ES-I3 (cell line): ENCODE measurements around the gene SLC17A7.

Experiments
- H3K36me3 ChIP-seq: 2 replicates; pipeline ENCODE4 v1.6.1; 2013; ENCODE audit warnings: mild to moderate bottlenecking, low read length, control low read depth, moderate library complexity; ENCODE audit not compliant: insufficient read depth
- H3K4me1 ChIP-seq: 2 replicates; pipeline ENCODE4 v1.6.1; 2013; ENCODE audit warnings: mild to moderate bottlenecking, control low read depth, low read length; ENCODE audit not compliant: insufficient read depth
- H3K9ac ChIP-seq: 2 replicates; pipeline ENCODE4 v1.6.1; 2013; ENCODE audit warnings: low read depth, mild to moderate bottlenecking, low read length, moderate library complexity
- H3K9me3 ChIP-seq: 2 replicates; pipeline ENCODE4 v1.6.1; 2013; ENCODE audit warnings: mild to moderate bottlenecking, low read length, moderate library complexity; ENCODE audit not compliant: control insufficient read depth, insufficient read depth

The SLC17A7 gene

DNA sequence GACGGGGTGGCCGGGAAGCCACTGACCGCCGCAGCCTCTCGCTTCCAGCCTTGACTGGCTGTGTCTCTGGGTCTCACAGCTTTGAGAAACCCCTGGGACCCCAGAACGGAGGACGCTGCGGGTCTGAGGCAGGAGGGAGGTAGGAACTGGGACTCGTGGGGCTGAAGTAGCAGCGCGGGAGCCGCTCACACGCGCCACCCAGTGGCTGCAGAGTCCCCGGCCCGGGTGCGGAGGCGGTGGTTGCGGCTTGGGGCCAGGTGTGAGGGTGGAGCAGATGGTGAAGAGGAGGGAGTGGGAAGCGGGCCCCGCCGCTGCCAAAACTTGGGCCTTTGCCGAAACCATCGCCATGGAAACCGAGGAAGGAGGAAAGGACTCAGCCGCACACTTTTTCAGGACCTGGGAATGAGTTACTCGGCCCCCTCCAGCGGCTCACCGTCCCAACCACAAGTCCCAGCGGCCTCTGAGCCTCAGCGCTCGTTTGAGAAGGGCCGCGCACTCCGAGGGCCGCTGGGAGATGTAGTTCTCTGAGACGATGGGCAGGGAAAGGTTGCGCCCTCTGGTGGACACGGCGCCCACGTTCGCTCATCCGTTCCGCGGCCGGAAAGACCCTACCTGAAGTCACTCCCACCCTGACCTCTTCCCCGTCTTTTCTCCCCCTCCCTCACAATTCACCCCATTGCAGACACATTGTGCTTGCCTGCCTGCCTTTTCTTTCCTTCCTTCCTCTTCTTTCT, 2.2 kb upstream of the SLC17A7 start:
- no peaks in the 10 kb centered on the region for H3K36me3 ChIP-seq
- peak overlapping the region; percentile 80 for H3K9ac ChIP-seq
- H3K4me1 ChIP-seq, result peaks cover 5% of the 10 kb centered on the region; the same call in 1 of the 2 replicates
- no peaks in the 10 kb centered on the region for H3K9me3 ChIP-seq

DNA sequence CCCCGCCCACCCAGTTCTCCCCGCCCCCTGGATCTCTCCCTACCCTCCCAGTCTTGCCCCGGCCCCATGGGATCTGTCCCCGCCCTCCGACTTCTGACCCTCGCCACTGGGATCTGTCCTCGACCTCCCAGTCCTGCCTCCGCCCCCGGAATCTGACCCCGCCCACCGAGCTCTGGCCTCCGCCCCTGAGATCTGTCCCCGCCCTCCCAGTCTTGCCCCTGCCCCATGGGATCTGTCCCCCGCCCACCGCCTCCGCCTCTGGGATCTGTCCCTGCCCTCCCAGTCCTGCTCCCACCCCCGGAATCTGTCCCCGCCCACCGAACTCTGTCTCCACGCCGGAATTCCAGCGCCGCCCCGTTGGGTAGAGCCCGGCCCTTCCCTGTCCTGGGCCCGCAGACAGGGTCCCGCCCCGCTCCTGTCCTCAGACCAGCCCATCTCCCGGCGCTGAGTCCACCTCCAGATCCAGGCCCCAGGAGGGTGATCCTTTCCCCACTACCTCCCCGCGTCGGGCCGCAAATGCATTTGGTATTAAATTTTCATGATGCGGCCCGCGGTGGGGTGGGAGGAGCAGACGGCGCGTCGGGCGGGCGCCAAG, 1.5 kb upstream of the SLC17A7 start:
- Histone ChIP-seq H3K36me3 (no peaks in the 10 kb centered on the region), H3K9me3 (no peaks in the 10 kb centered on the region), H3K4me1 (peaks cover 5% of the 10 kb centered on the region; the same call in 1 of the 2 replicates), H3K9ac (peak overlapping the region; percentile 80)

DNA sequence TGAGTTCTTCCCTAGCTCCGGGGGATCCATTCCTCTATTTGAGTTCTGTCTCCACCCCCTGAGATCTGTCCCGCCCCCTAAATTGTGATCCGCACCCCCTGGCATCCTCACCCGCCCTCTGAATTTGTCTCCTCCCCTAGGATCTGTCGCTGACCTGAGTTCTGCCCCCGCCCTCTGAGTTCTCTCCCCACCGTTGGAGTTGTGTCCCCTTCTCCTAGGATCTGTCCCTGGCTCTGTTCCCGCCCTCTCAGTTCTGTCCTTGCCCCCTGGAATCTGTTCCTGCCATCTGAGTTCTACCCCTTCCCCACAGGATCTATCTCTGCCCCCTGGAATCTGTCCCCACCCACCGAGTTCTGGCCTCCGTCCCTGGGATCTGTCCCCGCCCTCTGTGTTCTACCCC, 1.0 kb upstream of the SLC17A7 start:
- no peaks in the 10 kb centered on the region for H3K9me3 ChIP-seq
- no peaks in the 10 kb centered on the region for H3K36me3 ChIP-seq
- peaks cover 5% of the 10 kb centered on the region; the same call in 1 of the 2 replicates for H3K4me1 ChIP-seq
- peak overlapping the region; percentile 56; the same call in 1 of the 2 replicates for H3K9ac ChIP-seq

DNA sequence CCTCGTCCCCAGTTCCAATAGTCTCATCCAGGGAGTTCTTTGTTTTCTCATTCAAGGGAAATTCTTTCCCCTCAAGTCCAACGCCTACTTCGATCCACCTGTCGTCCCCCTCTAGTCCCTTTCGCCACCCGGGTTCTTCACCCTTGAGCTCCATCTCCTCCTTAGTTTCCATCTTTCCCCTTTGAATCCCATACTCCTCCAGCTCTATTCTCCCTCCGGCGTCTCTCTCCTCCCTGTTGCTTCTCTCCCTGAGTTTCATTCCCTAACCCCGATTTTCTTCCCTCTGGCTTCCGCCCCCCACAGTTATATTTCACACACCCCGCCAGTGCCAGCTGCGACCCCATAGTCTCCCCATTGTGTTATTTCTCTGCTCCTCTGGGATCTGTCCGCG, 628 bp upstream of the SLC17A7 start:
- Histone ChIP-seq H3K4me1 (peaks cover 5% of the 10 kb centered on the region; the same call in 1 of the 2 replicates), H3K36me3 (no peaks in the 10 kb centered on the region), H3K9ac (peak overlapping the region; percentile 56; the same call in 1 of the 2 replicates)

DNA sequence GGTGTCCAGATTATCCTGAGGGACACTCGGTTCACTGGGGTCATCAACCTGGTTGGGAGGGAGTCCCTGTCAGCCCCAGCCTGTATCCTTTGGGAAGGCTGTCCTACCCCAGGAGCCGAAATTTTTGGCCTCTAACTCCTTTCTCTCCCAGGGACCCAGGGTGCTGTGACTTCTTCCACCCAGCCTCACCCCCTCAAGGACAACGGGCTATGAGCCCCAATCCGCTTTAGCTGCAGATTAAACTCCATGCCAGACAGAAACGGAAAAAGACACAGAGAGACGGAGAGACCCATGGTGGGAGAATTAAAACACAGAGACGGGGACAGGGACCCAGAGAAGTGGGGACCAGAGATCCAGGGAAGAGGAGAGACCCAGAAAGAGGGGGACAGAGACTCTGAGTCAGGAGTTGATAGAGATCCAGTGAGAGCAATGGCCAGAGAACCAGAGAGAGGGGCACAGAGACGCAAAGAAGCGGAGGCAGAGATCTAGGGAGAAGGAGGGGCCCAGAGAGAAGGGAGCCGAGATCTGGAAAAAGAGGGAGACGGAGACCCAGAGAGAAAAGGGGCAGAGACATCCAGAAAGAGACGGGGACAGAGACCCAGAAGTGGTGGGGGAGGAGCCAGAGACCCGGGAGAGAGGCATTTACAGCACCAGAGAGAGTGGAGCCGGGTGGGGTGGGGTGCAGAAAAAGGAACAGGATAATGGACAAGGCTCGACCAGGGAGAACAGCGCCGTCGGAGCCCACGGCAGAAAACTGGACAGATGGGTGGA, 703 bp downstream of the SLC17A7 start:
- Histone ChIP-seq H3K4me1 (peaks cover 5% of the 10 kb centered on the region; the same call in 1 of the 2 replicates), H3K36me3 (no peaks in the 10 kb centered on the region), H3K9ac (no peak overlapping the region; the same call in 1 of the 2 replicates), H3K9me3 (no peaks in the 10 kb centered on the region)

More for the DNA sequence above, 628 bp upstream of the SLC17A7 start:
- H3K9me3 ChIP-seq, result no peaks in the 10 kb centered on the region

DNA sequence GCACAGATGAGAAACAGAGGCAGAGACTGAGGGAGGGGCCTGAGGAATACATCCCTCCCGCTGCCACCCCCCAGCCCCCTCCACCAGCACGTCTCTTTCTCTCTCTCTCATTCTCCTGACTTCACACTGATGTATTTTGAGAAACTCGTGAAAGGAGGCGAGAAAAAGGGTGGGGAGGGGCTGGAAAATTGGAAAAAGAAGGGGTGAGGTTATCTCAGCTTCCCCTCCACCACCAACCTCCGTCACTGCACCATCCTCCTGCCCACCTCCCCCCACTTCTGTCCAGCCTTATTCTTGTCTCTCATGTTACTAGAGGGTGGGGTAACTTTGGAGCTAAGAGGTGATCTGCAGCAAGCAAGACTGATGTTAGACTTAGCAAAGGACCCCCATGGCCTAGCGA, 1.5 kb downstream of the SLC17A7 start:
- Histone ChIP-seq H3K9ac (no peak overlapping the region), H3K4me1 (peaks cover 5% of the 10 kb centered on the region; the same call in 1 of the 2 replicates), H3K36me3 (no peaks in the 10 kb centered on the region), H3K9me3 (no peaks in the 10 kb centered on the region)

DNA sequence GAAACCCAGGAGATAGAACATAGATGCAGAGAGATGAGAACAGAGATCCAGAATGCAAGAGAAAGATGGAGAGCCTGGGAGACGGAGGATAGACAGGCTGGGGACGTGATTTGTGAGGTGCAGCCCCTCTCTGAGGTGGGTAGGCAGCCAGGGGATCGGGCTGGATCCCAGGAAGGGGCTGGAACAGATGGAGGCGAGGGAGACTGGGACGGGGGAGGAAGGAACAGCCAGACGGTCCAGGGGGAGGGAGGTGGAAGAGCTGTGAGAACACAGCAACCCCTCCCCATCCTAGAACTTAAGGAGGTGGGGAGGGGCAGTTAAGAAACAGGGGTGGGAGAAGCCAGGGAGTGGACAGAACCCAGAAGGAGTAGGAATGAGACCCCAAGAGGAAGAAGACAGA, 3.1 kb downstream of the SLC17A7 start:
- no peak overlapping the region for H3K9ac ChIP-seq
- peaks cover 5% of the 10 kb centered on the region; the same call in 1 of the 2 replicates for H3K4me1 ChIP-seq
- no peaks in the 10 kb centered on the region for H3K9me3 ChIP-seq
- no peaks in the 10 kb centered on the region for H3K36me3 ChIP-seq

DNA sequence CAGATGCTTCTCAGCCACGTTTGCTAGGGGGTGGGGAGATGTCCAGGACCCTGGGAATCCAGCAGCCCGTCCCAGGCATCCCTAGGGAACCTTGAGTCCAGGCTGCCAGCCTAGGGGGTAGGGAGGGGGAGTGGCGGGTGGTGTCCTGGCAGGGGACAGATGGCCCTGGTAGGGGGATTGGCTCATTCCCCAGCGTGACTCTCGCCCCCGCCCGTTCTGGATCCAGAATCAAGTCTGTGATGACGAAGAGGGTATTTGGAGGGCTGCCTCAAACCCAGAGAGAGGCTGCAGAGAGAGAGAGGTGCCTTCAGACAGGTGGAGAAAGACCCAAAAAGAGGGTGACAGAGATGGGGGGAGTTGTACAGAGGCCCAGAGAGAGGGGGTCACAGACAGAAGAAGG, 4.1 kb downstream of the SLC17A7 start:
- no peak overlapping the region for H3K9ac ChIP-seq
- peaks cover 5% of the 10 kb centered on the region; the same call in 1 of the 2 replicates for H3K4me1 ChIP-seq
- H3K9me3 ChIP-seq, result no peaks in the 10 kb centered on the region
- H3K36me3 ChIP-seq, result no peaks in the 10 kb centered on the region

DNA sequence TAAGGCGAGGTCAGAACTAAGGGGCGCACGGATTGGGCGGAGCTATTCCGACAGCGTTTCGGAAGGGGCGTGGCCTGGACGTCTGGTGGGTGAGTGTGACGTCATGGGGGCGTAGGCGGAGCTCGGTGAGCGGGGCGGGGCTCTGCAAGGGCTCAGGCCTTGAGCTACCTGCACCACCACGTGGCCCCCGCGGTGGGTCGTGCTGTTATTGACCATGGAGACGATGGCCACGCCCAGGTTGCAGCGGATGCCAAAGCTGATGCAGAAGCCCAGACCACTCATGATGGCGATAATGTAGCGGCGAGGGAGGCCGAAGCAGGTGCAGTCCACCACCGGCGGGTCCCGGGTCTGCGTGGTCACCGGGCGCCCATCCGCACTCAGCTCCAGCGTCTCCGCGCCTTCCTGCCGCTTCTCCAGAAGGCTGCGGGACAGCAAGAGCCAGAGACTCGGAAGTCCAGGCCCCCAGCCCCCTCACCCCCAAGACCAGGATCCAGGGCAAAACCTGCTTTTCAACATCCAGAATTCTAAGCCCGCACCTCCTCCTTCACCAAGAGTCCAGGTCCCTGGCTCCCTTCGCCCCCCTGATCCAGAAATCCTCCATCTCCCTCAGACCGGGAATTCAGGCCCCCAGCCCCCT, 4.8 kb downstream of the SLC17A7 start:
- Histone ChIP-seq H3K9ac (peak overlapping the region; percentile 8; the same call in 1 of the 2 replicates), H3K36me3 (no peaks in the 10 kb centered on the region), H3K4me1 (no peaks in the 10 kb centered on the region; the same call in 1 of the 2 replicates), H3K9me3 (no peaks in the 10 kb centered on the region)

DNA sequence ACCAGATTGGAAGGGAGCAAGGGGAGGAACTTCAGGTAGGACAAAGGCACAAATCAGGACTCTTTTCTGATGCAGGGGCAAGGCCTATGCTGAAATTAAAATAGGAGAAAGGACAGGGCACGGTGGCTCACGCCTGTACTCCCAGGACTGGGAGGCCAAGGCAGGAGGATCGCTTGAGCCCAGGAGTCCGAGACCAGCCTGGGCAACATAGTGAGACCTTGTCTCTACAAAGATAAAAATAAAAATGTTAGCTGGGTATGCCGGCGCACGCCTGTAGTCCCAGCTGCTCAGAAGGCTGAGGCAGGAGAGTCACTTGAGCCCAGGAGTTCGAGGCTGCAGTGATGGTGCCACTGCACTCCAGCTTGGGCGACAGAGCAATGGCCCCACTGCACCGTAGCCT, 5.7 kb downstream of the SLC17A7 start:
- Histone ChIP-seq H3K9me3 (no peaks in the 10 kb centered on the region), H3K9ac (no peak overlapping the region), H3K4me1 (no peaks in the 10 kb centered on the region; the same call in 1 of the 2 replicates), H3K36me3 (no peaks in the 10 kb centered on the region)

DNA sequence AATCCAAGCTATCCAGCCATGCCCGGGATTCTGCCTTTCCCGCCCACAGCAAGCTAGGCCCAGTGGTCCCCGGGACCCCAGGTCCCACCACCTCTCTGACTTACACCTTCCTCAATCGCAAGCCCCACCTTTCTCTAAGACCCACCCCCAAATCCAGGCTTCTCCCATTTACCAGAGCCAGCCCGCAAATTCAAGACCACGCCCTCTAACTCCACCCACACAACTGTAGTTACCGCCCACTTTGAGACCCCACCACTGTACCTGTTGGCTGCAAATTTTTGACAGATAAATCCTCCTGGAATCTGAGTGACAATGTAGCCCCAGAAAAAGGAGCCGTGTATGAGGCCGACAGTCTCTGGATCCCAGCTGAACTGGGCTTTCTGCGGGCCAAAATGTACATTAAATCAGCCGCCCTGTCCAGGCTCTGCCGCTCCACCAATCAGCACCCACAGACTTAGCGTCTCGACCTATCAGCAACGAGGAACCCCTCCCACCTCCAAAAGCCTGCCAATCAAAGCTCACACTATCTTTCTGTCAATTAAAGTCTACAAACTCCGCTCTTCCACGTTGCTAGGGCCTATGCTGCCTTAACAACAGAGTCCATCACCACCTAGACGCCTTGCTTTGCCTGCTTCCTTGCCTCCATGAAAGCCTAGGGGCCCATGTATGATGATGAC, 6.3 kb downstream of the SLC17A7 start:
- H3K4me1 ChIP-seq, result no peaks in the 10 kb centered on the region; the same call in 1 of the 2 replicates
- H3K9me3 ChIP-seq, result no peaks in the 10 kb centered on the region
- H3K9ac ChIP-seq, result no peak overlapping the region
- no peaks in the 10 kb centered on the region for H3K36me3 ChIP-seq

DNA sequence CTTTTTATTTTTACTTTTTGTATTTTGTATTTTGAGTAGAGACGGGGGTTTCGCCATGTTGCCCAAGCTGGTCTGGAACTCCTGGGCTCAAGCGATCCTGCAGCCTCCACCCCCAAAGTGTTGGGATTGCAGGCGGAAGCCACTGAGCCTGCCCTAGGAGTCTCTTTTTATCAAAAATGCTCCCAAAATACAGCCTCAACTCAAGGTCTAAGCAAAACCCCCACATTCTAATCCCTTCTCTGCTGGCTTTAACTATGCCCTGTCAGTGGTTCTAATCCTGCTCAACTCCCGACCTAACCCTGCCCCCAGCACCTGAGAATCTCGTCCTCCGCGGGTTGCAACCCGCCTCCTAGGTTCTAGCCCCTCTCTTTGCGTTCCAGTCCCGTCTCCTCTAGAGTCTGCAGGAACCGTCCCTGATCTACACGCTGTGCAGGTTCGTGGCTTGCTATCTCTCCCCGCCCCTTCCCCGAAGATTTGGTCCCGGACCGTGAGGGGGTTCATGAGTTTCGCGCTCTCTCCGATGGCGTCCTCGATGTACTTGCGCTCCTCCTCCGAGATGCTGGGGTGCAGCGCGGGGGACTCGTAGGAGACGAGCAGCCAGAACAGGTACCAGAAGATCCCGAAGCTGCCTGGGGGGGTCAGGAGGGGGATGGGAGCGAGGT, 8.0 kb downstream of the SLC17A7 start:
- H3K9me3 ChIP-seq, result no peaks in the 10 kb centered on the region
- H3K36me3 ChIP-seq, result no peaks in the 10 kb centered on the region
- peak overlapping the region; percentile 36; the same call in 1 of the 2 replicates for H3K9ac ChIP-seq
- no peaks in the 10 kb centered on the region; the same call in 1 of the 2 replicates for H3K4me1 ChIP-seq
